Measurements from ENCODE around the gene SMARCAD1.
A peak's percentile ranks its signal among the peaks of the same experiment; 100 is the strongest.

GRCh38 chr4:94256828-94257227, 49.2 kb downstream of the SMARCAD1 start:
- no peak for TF ChIP-seq EZH2 (IDR thresholded peaks at IDR 0.05; ENCODE audit: borderline replicate concordance, low read length)
- TF ChIP-seq CTCF (conservative IDR thresholded peaks at IDR 0.05 in 1 of 2, IDR thresholded peaks at IDR 0.05 in 1 of 2; ENCODE audit: extremely low read depth in 1 of 2, insufficient read depth in 1 of 2, low read depth in 1 of 2, low read length in 2 of 2) = peak; percentile 6 to 44
